ENCODE results near the gene SEMA3D. TPM values are rescaled to one million over a fixed set of nuclear protein-coding genes. Genes with fewer than 3 reads are reported as not detected.

The SEMA3D gene
- total and polyA plus RNA-seq, 2 of the 4 experiments (the other 2 are of a cell fraction) = 2.9 to 13.6 TPM

- ChIA-PET CTCF (no interaction called here), POLR2A (ENCODE audit: unreplicated experiment) (no interaction called here)
- Histone ChIP-seq H2BK20ac (ENCODE audit: low read depth, low read length) (no peak overlapping the region), H3K4me1 (ENCODE audit: control insufficient read depth, insufficient read depth, low read length) (no peaks in the 10 kb centered on the region), H3K9me3 (ENCODE audit: control insufficient read depth, insufficient read depth, low read length) (no peaks in the 10 kb centered on the region), H2AK5ac (ENCODE audit: low read depth, low read length) (no peak overlapping the region), H3K79me1 (ENCODE audit: low read depth in 1 of 2, low read length in 2 of 2) (no peaks in the 10 kb centered on the region), H3K18ac (ENCODE audit: low read depth, low read length) (no peak overlapping the region), H3K9me1 (ENCODE audit: insufficient read depth, low read length) (no peaks in the 10 kb centered on the region), H2AK9ac (replicated peaks; ENCODE audit: low read depth, low read length, poor library complexity) (no peak overlapping the region), H3K23ac (ENCODE audit: low read depth, low read length) (no peak overlapping the region), H3K4ac (ENCODE audit: low read depth, low read length) (no peak overlapping the region), H3K56ac (ENCODE audit: extremely low read depth, insufficient read depth, low read length) (no peak overlapping the region), H4K5ac (ENCODE audit: low read depth, low read length) (no peak overlapping the region), H3K27ac (ENCODE audit: insufficient read depth, low read length) (no peak overlapping the region), H3K4me2 (ENCODE audit: low read depth, low read length) (no peak overlapping the region), H3K9ac (ENCODE audit: low read depth, low read length) (no peak overlapping the region), H3K4me3 (ENCODE audit: insufficient read depth, low read depth, low read length) (no peak overlapping the region), H2BK5ac (ENCODE audit: low read depth, low read length, poor library complexity, severe bottlenecking) (no peak overlapping the region), H3K14ac (replicated peaks; ENCODE audit: low read depth, low read length) (no peak overlapping the region), H4K91ac (ENCODE audit: insufficient read depth, low read depth, low read length) (no peak overlapping the region), H2BK120ac (ENCODE audit: low read depth, low read length) (no peak overlapping the region), H4K20me1 (ENCODE audit: insufficient read depth, low read length) (no peaks in the 10 kb centered on the region), H2BK15ac (ENCODE audit: low read depth, low read length) (no peak overlapping the region), H3K27me3 (ENCODE audit: control insufficient read depth, insufficient read depth, low read length) (no peaks in the 10 kb centered on the region), H3K36me3 (ENCODE audit: control insufficient read depth, insufficient read depth, low read length) (no peaks in the 10 kb centered on the region), H4K8ac (ENCODE audit: low read depth in 2 of 2, low read length in 2 of 2) (no peak overlapping the region), H2AFZ (replicated peaks; ENCODE audit: low read length, poor library complexity) (no peak overlapping the region)
- no TSS peak for BruUV-seq (replicated peaks)
- dilution Hi-C loops (cut with HindIII; ENCODE audit: low sequenced_read_pairs, unreplicated experiment) = no loop called here
- TF ChIP-seq MAZ (IDR thresholded peaks at IDR 0.05; ENCODE audit: borderline replicate concordance, low read depth, low read length) = no peak
- TF ChIP-seq BHLHE40 (IDR thresholded peaks at IDR 0.05; ENCODE audit: low read depth, low read length) = no peak
- no peak for TF ChIP-seq POLR2A (IDR thresholded peaks at IDR 0.05; ENCODE audit: low read depth, low read length)
- no peak for TF ChIP-seq USF2 (IDR thresholded peaks at IDR 0.05; ENCODE audit: low read depth, low read length)
- no peak for TF ChIP-seq MXI1 (IDR thresholded peaks at IDR 0.05; ENCODE audit: borderline replicate concordance, low read depth, low read length)
- TF ChIP-seq CTCF (conservative IDR thresholded peaks at IDR 0.05; ENCODE audit: low read depth, low read length) = no peak
- ATAC-seq (ENCODE audit: low read depth) (no peak), DNase-seq (no peak)
- intact Hi-C loops (cut with micrococcal nuclease) = no loop called here
- no CpG with 5 or more reads among the region's 1 CpG for WGBS, 2 experiments (ENCODE audit: extremely low coverage in 2 of 2, insufficient read length in 1 of 2)
- in situ Hi-C loops (cut with MboI; ENCODE audit: low sequenced_read_pairs) = loop anchor here (25.0 kb wide), 2 partner anchors 369 to 544 kb away; no protein-coding TSS in a partner anchor
These were observed 180.1 kb downstream of the SEMA3D start for GRCh38 chr7:85006754-85007153.
